HG02763 (cell line): ENCODE results near the gene LETM1.
A peak's percentile ranks its signal among the peaks of the same experiment; 100 is the strongest.

Source experiments
- ATAC-seq: cut with Tn5 transposase; IDR thresholded peaks from one replicate; pipeline ENCODE4 v1.9.1; 2021; ENCODE audit warnings: mild to moderate bottlenecking, moderate library complexity; ENCODE audit not compliant: unreplicated experiment

LETM1 gene

GRCh38 chr4:1873291-1873690 is 17.3 kb upstream of the LETM1 start:
- ATAC-seq: no peak

- ATAC-seq: no peak
Measured at GRCh38 chr4:1872870-1873269, 16.9 kb upstream of the LETM1 start.

- ATAC-seq: peak; percentile 2
Measured at GRCh38 chr4:1871471-1872021, 15.6 kb upstream of the LETM1 start.

GRCh38 chr4:1870578-1871443 is 14.9 kb upstream of the LETM1 start, which contains the start of gene NSD2:
NSD2 (plus strand) TSS chr4:1871393; CDS start chr4:1900655, 29,262 bp downstream.
- ATAC-seq: peak; percentile 66

- ATAC-seq: peak; percentile 36
Measured at GRCh38 chr4:1870328-1870577, 14.3 kb upstream of the LETM1 start.

GRCh38 chr4:1869530-1870327 is 13.8 kb upstream of the LETM1 start:
- ATAC-seq: no peak

- ATAC-seq: no peak
Measured at GRCh38 chr4:1868912-1869311, 13.0 kb upstream of the LETM1 start.

GRCh38 chr4:1868293-1868692 is 12.3 kb upstream of the LETM1 start:
- ATAC-seq: no peak

- no peak for ATAC-seq
Measured at GRCh38 chr4:1866189-1866661, 10.3 kb upstream of the LETM1 start.

- no peak for ATAC-seq
Measured at GRCh38 chr4:1864076-1865008, 8.4 kb upstream of the LETM1 start.

DNA sequence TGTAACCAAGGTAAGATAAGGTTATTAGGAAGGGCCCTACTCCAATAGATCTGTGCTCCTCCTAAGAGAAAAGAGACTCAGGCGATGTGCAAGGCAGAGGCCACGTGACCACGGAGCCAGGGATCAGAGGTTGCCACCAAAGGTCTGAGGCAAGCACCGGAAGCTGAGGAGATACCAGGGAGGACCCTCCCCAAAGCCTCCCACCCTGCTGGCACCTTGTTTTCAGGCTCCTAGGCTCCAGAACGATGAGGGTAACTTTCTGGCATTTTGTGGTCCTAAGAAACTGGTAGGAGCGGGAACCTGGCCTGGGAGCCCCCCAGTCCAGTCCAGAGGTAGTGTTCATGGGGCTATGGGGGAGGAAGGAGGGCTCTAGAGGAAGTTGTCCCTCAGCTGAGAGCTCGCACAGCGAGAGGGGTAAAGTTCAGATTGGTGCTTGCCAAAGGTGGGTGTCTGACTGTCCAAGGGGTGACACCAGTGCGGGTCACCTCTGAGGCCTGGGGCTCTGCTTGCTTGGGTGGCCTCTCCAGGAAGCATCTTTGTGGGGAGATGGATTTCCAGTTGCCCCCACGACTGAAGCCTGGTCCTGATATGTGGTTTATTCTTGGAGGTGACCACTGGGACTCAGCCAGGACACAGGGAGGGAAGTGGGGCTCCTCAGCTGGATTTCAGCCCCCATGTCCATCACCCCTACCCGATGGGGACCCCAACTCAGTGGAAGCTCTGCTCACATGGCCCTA is 7.5 kb upstream of the LETM1 start:
- no peak for ATAC-seq

DNA sequence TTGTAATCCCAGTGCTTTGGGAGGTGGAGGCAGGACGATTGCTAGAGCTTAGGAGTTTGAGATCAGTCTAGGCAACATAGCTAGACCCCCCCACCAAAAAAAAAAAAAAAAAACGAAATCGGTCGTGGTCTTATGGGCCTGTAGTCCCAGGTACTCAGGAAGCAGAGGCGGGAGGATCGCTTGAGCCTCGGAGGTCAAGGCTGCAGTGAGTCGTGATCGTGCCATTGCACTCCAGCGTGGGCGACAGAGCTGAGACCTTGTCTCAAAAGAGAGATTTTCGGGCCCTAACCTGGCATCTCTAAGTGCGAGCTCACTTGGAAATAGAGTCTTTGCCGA is 7.0 kb upstream of the LETM1 start:
- no peak for ATAC-seq

DNA sequence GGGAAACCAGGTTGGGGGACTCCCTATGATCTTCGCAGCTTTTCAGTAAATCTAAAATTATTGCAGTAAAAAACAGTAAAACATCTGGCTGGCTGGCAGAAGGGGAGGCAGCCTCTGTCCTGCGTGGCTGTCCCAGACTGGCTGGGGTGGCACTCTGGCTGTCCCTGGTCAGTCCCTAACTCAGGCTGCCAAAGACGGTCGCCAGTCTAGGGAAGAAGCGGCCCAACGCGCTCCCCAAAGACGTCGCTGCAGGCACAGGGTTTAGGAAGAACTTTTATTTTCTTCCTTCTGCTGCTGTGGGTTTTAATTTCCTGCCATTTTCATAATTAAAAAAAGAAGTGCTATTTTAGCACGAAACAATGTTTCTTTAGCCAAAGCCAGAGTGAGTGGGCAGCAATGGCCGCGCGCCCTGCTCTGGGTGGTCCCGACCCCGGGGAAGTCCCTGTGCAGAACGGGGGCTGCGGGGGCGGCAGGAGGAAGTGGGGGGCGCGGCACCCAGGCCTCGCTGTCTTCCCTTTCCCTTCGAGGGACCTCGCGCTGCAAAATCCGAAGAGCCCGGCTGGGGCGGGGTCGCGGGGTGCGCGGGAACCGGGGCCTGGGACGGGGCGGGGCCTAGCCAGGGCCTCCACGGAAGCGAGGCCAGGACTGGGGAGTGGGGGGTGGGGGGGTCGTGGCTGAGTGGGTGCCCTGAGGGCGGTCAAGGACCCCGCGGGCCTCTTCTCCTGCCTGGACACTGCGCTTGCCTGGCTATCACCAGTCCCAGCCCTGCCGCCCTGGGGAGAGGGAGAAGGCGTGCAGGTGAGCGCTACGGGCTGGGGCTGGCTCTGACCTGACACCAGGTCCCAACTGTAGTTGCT is 6.3 kb upstream of the LETM1 start:
- ATAC-seq: no peak

GRCh38 chr4:1859389-1859753 is 3.4 kb upstream of the LETM1 start:
- no peak for ATAC-seq

GRCh38 chr4:1857931-1858330 is 2.0 kb upstream of the LETM1 start:
- no peak for ATAC-seq

- ATAC-seq: no peak
Measured at GRCh38 chr4:1856943-1857699, 1.2 kb upstream of the LETM1 start.

DNA sequence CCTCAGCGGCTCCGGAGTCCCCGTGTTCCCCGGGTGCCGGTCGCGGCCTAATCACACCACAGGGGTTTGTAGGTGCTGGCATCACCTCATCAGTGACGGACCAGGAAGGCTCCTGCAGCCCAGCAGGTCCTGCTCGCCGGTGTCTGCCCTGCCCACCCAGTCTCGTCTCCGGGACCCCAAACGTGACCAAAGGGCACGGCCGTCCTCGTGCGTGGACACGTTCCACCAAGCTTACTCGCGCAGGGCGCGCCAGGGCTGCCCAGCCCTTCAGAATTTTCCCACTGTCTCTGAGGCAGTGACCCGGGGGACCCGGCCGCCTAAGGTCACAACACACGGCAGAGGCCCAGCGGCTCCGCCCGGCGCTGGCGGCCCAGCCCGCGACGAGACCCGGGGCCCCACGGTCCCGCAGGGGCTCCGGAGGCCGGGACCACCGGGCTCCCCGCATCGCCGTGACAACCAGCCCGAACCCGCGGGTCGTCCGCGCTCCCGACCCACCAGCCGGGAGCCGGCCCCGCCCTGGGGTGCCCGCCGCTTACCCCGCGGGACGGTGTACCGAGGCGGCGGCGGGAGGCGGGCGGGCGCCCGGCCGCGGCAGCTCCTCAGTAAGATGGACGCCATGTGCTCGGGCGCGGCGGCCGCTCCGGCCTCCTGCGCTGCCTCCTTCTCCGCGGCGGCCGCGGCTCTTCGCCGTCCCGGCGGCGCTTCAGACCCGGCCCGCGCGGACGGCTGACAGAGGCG is 454 bp downstream of the LETM1 start:
- peak; percentile 10 for ATAC-seq

- no peak for ATAC-seq
Measured at GRCh38 chr4:1854752-1855151, 1.2 kb downstream of the LETM1 start.
